T-helper 1 cell treated with Interleukin-12 subunit alpha and Interleukin-12 subunit beta and Interleukin-4 antibody, amounts not matched to agents 30 μg/mL and 1 μg/mL, for 36 hours (primary cell): ENCODE measurements around the gene TCTN3.
A peak's percentile ranks its signal among the peaks of the same experiment; 100 is the strongest.
"Not testable (repeated sequence)": the region's sequence is repeated elsewhere in the genome, so short reads cannot be mapped to it uniquely, and the experiment has no call there.

ENCODE experiments used
- H3K27ac Mint-ChIP-seq: one replicate; pipeline ENCODE4 v1.8.0; 2021; ENCODE audit warnings: mild to moderate bottlenecking, mixed read lengths
- H3K27me3 Mint-ChIP-seq: one replicate; pipeline ENCODE4 v1.8.0; 2021; ENCODE audit warnings: low read depth, mixed read lengths
- H3K36me3 Mint-ChIP-seq: one replicate; pipeline ENCODE4 v1.8.0; 2021; ENCODE audit warnings: low read depth, mixed read lengths
- H3K4me1 Mint-ChIP-seq: one replicate; pipeline ENCODE4 v1.8.0; 2021; ENCODE audit warnings: low read depth, mixed read lengths
- H3K4me3 Mint-ChIP-seq: one replicate; pipeline ENCODE4 v1.8.0; 2021; ENCODE audit warnings: mild to moderate bottlenecking, moderate library complexity, mixed read lengths
- H3K9me3 Mint-ChIP-seq: one replicate; pipeline ENCODE4 v1.8.0; 2021; ENCODE audit warnings: mixed read lengths

The TCTN3 gene, protein sequence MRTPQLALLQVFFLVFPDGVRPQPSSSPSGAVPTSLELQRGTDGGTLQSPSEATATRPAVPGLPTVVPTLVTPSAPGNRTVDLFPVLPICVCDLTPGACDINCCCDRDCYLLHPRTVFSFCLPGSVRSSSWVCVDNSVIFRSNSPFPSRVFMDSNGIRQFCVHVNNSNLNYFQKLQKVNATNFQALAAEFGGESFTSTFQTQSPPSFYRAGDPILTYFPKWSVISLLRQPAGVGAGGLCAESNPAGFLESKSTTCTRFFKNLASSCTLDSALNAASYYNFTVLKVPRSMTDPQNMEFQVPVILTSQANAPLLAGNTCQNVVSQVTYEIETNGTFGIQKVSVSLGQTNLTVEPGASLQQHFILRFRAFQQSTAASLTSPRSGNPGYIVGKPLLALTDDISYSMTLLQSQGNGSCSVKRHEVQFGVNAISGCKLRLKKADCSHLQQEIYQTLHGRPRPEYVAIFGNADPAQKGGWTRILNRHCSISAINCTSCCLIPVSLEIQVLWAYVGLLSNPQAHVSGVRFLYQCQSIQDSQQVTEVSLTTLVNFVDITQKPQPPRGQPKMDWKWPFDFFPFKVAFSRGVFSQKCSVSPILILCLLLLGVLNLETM

DNA sequence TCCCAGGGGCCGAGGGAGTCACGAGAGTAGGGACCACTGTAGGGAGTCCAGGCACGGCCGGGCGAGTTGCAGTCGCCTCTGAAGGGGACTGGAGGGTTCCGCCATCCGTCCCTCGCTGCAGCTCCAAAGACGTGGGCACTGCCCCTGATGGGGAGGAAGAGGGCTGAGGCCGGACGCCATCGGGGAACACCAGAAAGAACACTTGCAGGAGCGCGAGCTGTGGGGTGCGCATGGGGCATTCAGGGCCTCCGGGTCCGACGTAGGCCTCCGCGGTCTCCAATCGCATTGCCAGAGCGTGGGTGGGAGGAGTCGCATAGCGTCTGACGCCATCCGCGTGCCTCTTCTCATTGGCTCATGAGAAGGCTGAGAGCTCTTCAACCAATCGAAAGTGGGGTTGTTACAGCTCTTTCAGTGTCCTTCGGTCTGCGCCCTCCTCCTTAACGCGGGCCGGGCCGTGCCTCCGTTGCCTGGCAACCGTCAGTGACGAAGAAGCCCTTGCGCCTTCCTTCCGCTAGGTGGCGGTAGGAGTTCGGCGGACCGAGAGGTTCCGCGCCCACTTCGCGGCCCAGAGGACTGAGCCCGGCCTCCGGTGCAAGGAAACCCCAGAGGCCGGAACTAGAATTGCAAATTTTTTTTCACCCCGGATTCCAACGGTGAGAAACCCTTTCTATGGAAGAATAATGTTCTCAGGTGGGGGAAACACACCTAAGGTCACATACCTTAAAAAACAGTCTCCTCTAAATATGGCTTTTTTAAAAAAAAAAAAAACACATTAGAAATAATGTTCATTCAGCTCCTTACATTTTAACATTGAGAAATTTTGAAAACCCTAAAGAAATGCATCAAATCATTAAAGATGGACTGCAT is at the start of gene TCTN3:
TSS of gene TCTN3 (minus strand) at position 260 of the 867 bp plus-strand sequence. CDS start at position 232, 28 bp downstream.
- peaks cover 30% of the 10 kb centered on the region for H3K36me3 Mint-ChIP-seq
- H3K27me3 Mint-ChIP-seq: no peaks in the 10 kb centered on the region
- H3K9me3 Mint-ChIP-seq: no peaks in the 10 kb centered on the region
- H3K27ac Mint-ChIP-seq: peak within 1 kb of the TSS; percentile 94
- peak within 1 kb of the TSS; percentile 96 for H3K4me3 Mint-ChIP-seq
- H3K4me1 Mint-ChIP-seq: peaks cover 36% of the 10 kb centered on the region

DNA sequence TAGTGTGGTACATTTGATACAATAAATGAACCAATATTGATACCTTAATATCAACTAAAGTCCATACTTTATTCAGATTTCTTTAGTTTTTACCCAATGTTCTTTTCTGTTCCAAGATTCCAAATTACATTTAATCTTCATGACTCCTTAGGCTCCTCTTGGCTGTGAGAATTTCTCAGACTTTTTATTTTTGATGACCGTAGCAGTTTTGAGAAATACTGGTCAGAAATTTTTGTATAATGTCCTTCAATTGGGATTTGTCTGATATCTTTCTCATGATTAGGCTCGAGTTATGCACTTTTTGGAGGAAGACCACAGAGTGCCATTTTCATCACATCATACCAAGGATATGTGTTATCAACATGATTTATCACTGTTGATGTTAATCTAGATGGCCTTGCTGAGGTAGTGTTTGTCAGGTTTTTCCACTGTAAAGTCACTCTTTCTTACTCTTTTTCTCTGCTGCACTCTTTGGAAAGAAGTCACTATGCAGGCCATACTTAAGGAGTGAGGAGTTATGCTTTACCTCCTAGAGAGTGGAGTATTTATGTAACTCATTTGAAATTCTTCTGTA is 49.3 kb upstream of the TCTN3 start:
- H3K4me3 Mint-ChIP-seq: no peak overlapping the region
- no peak overlapping the region for H3K27ac Mint-ChIP-seq
- H3K4me1 Mint-ChIP-seq: peaks cover 20% of the 10 kb centered on the region
- peaks cover 11% of the 10 kb centered on the region for H3K9me3 Mint-ChIP-seq
- H3K27me3 Mint-ChIP-seq: peaks cover 3% of the 10 kb centered on the region
- peaks cover 7% of the 10 kb centered on the region for H3K36me3 Mint-ChIP-seq

DNA sequence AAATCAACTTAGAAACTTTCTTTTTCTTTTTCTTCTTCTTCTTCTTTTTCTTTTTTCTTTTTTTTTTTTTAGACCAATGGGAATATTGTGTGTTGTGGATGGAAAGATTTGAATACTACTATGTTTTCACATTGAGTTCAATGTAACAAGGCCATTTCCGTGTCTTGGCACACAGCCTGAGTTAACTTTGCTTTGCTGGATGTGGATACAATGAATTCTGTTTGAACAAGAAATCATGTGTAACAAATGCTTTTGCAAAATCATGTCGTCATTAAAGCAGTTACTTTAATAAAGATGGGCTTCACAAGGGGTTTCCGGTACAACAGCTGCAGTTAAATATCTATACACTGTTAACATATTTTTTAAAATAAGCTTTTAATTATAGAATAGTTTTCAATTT is 48.8 kb upstream of the TCTN3 start:
- Mint-ChIP-seq H3K27me3 (peaks cover 3% of the 10 kb centered on the region), H3K27ac (peak overlapping the region; percentile 23), H3K4me3 (no peak overlapping the region), H3K4me1 (peaks cover 20% of the 10 kb centered on the region), H3K36me3 (peaks cover 7% of the 10 kb centered on the region), H3K9me3 (peaks cover 11% of the 10 kb centered on the region)

DNA sequence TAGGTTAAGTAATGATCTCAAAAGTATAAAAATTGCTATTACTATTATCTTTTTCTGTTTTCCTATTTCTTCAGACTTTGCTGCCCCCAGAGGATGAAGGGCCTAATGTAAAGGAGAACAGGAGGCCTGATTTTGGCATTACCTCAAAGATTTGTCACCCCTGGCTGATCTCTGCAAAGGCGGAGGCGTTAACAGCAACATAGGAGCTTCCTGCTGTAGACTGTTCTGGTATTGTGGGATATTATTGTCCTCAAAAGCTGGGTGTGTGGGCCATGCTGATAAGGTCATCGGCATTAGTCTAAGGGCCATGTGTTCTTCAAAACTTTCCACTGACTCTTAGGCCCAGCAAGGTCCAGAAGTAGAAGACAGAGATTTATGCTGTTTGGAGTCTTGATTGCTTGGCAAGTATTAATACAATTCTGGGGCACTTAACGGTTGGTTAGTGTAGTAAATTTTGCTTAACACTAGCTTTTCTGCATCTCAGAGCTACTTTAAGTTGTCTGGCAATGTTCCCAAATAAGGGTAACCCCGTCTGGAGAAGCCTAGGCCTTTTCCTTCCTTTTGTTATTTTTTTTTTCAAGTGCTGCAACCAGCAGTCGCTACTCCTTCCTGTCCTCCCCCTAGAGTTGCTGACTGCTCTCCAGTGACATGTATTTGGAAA is 48.2 kb upstream of the TCTN3 start:
- Mint-ChIP-seq H3K27ac (peak overlapping the region; percentile 23), H3K36me3 (peaks cover 6% of the 10 kb centered on the region), H3K27me3 (peaks cover 3% of the 10 kb centered on the region), H3K4me3 (no peak overlapping the region), H3K9me3 (peaks cover 11% of the 10 kb centered on the region), H3K4me1 (peaks cover 20% of the 10 kb centered on the region)

DNA sequence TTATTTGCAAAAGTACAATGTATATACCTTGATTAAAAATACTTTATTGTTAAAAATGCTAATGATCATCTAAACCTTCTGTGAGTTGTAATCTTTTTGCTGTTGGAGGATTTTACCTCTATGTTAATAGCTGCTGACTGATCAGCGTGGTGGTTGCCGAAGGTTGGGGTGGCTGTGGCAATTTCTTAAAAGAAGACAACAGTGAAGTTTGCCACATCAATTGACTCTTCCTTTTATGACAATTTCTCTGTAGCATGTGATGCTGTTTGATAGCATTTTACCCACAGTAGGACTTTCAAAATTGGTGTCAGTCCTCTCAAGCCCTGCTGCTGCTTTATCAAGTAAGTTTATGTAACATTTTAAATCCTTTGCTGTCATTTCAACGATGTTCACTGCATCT is 45.3 kb upstream of the TCTN3 start:
- H3K27me3 Mint-ChIP-seq: peaks cover 3% of the 10 kb centered on the region
- H3K4me3 Mint-ChIP-seq: no peak overlapping the region

DNA sequence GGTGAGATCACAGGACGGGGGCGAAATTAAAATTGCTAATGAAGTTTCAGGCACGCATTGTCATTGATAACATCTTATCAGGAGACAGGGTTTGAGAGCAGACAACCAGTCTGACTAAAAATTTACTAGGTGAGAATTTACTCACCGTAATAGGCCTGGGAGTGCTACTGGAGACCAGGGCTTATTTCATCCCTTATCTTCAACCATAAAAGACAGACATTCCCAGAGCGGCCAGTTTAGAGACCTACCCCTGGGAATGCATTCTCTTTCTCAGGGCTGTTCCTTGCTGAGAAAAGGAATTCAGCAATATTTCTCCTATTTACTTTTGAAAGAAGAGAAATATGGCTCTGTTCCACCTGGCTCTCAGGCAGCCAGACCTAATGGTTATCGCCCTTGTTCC is 39.2 kb upstream of the TCTN3 start:
- not testable (repeated sequence) for H3K36me3 Mint-ChIP-seq, H3K4me3 Mint-ChIP-seq, H3K4me1 Mint-ChIP-seq, H3K27ac Mint-ChIP-seq
- Mint-ChIP-seq H3K27me3 (peaks cover 20% of the 10 kb centered on the region), H3K9me3 (peaks cover 24% of the 10 kb centered on the region)

More for the DNA sequence above, 45.3 kb upstream of the TCTN3 start:
- H3K36me3 Mint-ChIP-seq: no peaks in the 10 kb centered on the region
- peaks cover 20% of the 10 kb centered on the region for H3K4me1 Mint-ChIP-seq
- H3K9me3 Mint-ChIP-seq: peaks cover 11% of the 10 kb centered on the region
- H3K27ac Mint-ChIP-seq: peak overlapping the region; percentile 3

DNA sequence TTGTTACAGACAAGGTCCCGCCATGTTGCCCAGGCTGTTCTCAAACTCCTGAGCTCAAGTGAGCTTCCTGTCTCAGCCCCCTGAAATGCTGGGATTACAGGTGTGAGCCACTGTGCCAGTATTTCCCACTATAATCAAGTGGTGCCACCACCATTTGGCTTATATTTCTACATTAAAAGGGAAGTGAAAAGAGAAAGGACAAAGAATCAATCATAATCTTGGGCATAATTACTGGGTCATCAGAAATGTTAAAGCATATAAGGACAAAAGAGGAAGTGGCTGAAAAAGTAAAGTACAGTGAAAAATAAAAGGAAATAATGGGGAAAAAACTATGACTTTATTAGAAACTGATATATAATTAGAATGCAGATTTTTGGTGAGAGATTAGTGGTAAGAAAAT is 36.5 kb upstream of the TCTN3 start:
- H3K4me1 Mint-ChIP-seq: no peaks in the 10 kb centered on the region
- H3K36me3 Mint-ChIP-seq: peaks cover 10% of the 10 kb centered on the region
- H3K27me3 Mint-ChIP-seq: peaks cover 29% of the 10 kb centered on the region
- no peak overlapping the region for H3K4me3 Mint-ChIP-seq
- peaks cover 22% of the 10 kb centered on the region for H3K9me3 Mint-ChIP-seq
- H3K27ac Mint-ChIP-seq: no peak overlapping the region

DNA sequence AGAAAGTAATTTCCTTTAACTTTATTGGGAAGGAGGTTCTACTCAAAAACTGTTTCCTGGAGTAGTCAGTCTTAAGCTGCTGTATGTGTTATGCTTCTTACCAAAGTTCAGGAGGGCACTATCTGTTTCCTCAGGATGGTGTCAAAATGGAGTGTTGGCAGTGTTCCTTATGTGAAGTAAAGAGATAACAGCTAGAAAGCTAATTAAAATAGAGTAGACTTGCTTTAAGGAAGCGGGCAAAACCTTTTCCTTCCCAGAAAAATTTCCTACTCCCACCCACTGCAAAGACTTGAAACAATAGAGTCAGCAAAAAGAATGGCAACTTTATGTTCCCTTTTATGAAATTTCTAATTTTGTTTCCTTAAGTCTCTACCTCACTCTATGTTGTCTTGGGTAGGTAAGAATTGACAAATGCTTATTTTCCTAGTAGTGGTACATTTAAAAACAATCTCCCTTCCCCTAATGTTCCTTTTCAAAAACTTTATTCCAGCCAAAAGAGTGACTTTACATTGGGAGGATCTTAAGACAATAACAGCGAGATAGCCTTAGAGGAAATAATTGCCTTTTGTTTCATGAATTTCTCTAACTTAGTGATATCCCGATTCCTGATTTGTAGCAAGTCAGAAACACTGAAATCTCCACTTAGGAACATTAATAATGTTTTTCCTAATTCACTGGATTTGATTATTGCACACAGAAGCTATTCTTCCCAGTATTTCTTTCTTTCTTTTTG is 35.8 kb upstream of the TCTN3 start:
- Mint-ChIP-seq H3K4me3 (no peak overlapping the region), H3K27me3 (peaks cover 34% of the 10 kb centered on the region), H3K36me3 (peaks cover 15% of the 10 kb centered on the region), H3K4me1 (no peaks in the 10 kb centered on the region), H3K9me3 (peaks cover 25% of the 10 kb centered on the region), H3K27ac (no peak overlapping the region)

DNA sequence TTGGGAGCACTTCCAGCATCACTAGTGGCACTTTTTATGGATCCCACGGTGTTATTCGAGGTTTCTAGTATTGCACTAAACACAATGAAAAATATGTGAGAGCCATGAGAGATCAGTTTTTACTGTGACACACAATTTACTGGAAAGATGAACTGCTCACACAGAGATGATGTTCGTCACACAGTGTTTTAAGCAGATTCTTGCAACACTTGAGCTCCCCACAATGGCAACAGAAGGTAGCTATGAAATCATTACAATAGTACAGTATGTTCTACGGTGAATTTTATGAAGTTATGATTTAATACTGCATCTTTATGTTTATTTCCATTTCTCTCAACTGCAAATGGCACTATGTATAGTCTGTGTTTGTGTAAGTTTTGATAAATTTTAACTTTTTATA is 34.8 kb upstream of the TCTN3 start:
- Mint-ChIP-seq H3K9me3 (peaks cover 18% of the 10 kb centered on the region), H3K27ac (no peak overlapping the region), H3K36me3 (peaks cover 16% of the 10 kb centered on the region), H3K4me3 (no peak overlapping the region), H3K4me1 (no peaks in the 10 kb centered on the region), H3K27me3 (peaks cover 34% of the 10 kb centered on the region)

DNA sequence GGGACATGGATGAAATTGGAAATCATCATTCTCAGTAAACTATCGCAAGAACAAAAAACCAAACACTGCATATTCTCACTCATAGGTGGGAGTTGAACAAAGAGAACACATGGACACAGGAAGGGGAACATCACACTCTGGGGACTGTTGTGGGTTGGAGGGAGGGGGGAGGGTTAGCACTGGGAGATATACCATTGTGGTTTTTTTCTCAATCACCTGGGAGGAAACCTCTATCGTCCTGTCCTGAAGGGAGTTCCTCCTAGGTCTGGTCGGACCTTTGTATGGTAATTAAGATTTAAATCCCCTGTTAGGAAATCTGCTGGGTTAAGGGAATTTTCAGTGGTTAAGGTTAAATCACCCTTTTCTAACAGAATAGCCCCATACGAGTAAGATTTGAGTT is 28.8 kb upstream of the TCTN3 start:
- H3K9me3 Mint-ChIP-seq: peaks cover 20% of the 10 kb centered on the region
- H3K27ac Mint-ChIP-seq, H3K4me3 Mint-ChIP-seq, H3K4me1 Mint-ChIP-seq: not testable (repeated sequence)
- H3K36me3 Mint-ChIP-seq: peaks cover 12% of the 10 kb centered on the region
- peaks cover 16% of the 10 kb centered on the region for H3K27me3 Mint-ChIP-seq

DNA sequence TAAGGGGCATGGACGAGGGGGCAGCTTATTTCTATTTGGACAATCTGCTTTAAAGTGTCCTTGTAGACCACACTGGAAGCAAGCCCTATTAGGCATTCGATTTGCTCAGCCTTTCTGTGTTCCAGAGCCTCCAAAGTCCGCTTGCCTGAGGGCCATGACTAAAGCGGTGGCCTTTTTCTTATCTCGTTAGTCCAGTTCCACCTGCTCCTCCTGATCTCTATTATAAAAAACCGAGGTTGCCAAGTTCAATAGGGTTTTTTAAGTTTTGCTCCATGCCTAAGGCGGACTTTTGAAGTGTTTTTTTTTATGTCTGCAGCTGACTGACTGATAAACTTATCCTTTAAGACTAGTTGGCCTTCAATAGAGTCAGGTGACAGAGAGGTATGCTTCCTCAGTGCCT is 27.0 kb upstream of the TCTN3 start:
- not testable (repeated sequence) for H3K27me3 Mint-ChIP-seq, H3K27ac Mint-ChIP-seq, H3K4me3 Mint-ChIP-seq

DNA sequence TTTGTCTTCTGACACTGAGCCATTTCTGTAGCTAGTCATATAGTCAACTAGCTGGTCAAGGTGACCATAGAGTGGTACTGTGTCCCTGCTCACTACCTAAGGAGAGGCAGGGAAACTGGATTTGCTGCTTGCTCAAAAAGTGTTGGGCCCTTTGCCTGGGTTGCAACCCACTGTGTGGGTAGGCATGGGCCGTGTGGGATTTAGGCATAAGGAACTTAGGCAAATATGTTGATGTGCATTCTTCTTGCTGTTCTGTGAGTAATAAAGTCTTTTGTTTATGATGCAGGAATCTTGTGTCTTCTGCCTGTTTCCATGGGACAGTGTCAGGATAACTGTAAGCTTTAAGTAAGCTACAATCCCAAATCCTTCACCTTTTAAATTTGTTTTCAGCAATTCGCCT is 23.1 kb upstream of the TCTN3 start:
- H3K4me3 Mint-ChIP-seq: no peak overlapping the region
- H3K36me3 Mint-ChIP-seq: peaks cover 1% of the 10 kb centered on the region
- H3K9me3 Mint-ChIP-seq: no peaks in the 10 kb centered on the region
- no peak overlapping the region for H3K27ac Mint-ChIP-seq
- H3K27me3 Mint-ChIP-seq: no peaks in the 10 kb centered on the region
- H3K4me1 Mint-ChIP-seq: no peaks in the 10 kb centered on the region

More for the DNA sequence above, 27.0 kb upstream of the TCTN3 start:
- peaks cover 20% of the 10 kb centered on the region for H3K9me3 Mint-ChIP-seq
- not testable (repeated sequence) for H3K4me1 Mint-ChIP-seq, H3K36me3 Mint-ChIP-seq

DNA sequence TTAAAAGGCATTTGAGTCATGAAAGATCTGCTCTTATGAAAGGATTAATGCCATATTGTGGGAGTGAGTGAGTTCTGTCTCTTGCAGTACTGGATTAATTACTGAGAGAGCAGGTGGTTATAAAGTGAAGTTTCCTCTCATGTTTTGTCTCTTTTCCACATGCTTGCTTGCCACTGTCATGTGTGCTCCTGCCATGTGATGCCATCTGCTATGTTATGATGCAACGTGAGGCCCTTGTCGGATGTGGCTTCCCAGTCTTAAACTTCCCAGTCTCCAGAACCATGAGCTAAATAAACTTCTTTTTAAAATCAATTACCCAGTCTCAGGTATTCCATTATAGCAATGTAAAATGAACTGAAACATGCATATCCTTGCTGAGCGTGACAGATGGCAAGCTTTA is 22.7 kb upstream of the TCTN3 start:
- Mint-ChIP-seq H3K27me3 (no peaks in the 10 kb centered on the region), H3K36me3 (peaks cover 1% of the 10 kb centered on the region), H3K9me3 (no peaks in the 10 kb centered on the region), H3K27ac (no peak overlapping the region), H3K4me1 (no peaks in the 10 kb centered on the region), H3K4me3 (no peak overlapping the region)
